Tibial nerve (tissue), 4 donors: Measurements from ENCODE around the gene TUBB4A.

Experiments
- CTCF ChIP-seq, 5 experiments: fragments of 200-600 bp in 3 of 5; fragments of 450-650 bp in 2 of 5; sonication (generic) in 3 of 5; IDR thresholded peaks; one replicate each; pipeline ENCODE4 v1.5.1; 2016 to 2019; ENCODE audit warnings: antibody characterized with exemption in 5 of 5, mild to moderate bottlenecking in 3 of 5, moderate library complexity in 2 of 5
- EP300 ChIP-seq, 2 donors: sonication (generic); formaldehyde crosslinking; IDR thresholded peaks; one replicate each; pipeline ENCODE4 v1.6.1; 2017; ENCODE audit warnings: antibody characterized with exemption in 2 of 2, mild to moderate bottlenecking in 1 of 2
- POLR2A ChIP-seq, 2 donors: fragments of 450-650 bp; IDR thresholded peaks; one replicate each; pipeline ENCODE4 v1.6.1; 2017; ENCODE audit warnings: antibody characterized with exemption in 2 of 2, mild to moderate bottlenecking in 2 of 2, moderate library complexity in 2 of 2

GRCh38 chr19:6518145-6518911, 16.2 kb upstream of the TUBB4A start:
- no peak for TF ChIP-seq POLR2A (IDR thresholded peaks at IDR 0.05)
- TF ChIP-seq CTCF (IDR thresholded peaks at IDR 0.05), result no peak
- no peak for TF ChIP-seq EP300 (IDR thresholded peaks at IDR 0.05)
